Neural progenitor cell (in vitro differentiated cells): ENCODE measurements around the gene TCEANC2. TPM values are rescaled to one million over a fixed set of nuclear protein-coding genes. Genes with fewer than 3 reads are reported as not detected.

Experiments
- DNase-seq: peaks from one replicate; pipeline ENCODE4 v3.0.0-alpha.2; 2016; ENCODE audit warnings: low spot score
- H2AFZ ChIP-seq: fragments of 200-600 bp; sonication (generic); replicated peaks from 2 replicates; pipeline ENCODE4 v1.6.1; 2016; ENCODE audit warnings: antibody characterized with exemption
- H3F3A ChIP-seq: fragments of 200-600 bp; sonication (generic); 2 replicates; pipeline ENCODE4 v1.6.1; 2016; ENCODE audit warnings: antibody characterized with exemption, low read depth
- H3K27ac ChIP-seq: fragments of 200-600 bp; sonication (generic); 2 replicates; pipeline ENCODE4 v1.5.1; 2016; ENCODE audit warnings: mild to moderate bottlenecking
- H3K27me3 ChIP-seq: fragments of 200-600 bp; sonication (generic); 2 replicates; pipeline ENCODE4 v1.6.1; 2016; ENCODE audit warnings: mild to moderate bottlenecking, moderate library complexity
- H3K36me3 ChIP-seq: fragments of 200-600 bp; sonication (generic); 2 replicates; pipeline ENCODE4 v1.5.1; 2016
- H3K4me1 ChIP-seq: fragments of 200-600 bp; sonication (generic); 2 replicates; pipeline ENCODE4 v1.6.1; 2016; ENCODE audit warnings: mixed run types
- H3K4me2 ChIP-seq: fragments of 200-600 bp; sonication (generic); 2 replicates; pipeline ENCODE4 v1.6.1; 2016
- H3K4me3 ChIP-seq: fragments of 200-600 bp; sonication (generic); 2 replicates; pipeline ENCODE4 v1.5.1; 2016
- H3K79me2 ChIP-seq: fragments of 200-600 bp; sonication (generic); 2 replicates; pipeline ENCODE4 v1.6.1; 2016; ENCODE audit warnings: low read depth
- H3K9ac ChIP-seq: fragments of 200-600 bp; sonication (generic); 2 replicates; pipeline ENCODE4 v1.6.1; 2016
- H3K9me3 ChIP-seq: fragments of 200-600 bp; sonication (generic); 2 replicates; pipeline ENCODE4 v1.5.1; 2016; ENCODE audit warnings: low read depth
- H4K20me1 ChIP-seq: fragments of 200-600 bp; sonication (generic); 2 replicates; pipeline ENCODE4 v1.6.1; 2016; ENCODE audit warnings: low read depth
- H3K27ac Mint-ChIP-seq: 3 replicates; pipeline ENCODE4 v1.8.0; 2021; ENCODE audit warnings: mixed read lengths
- H3K27me3 Mint-ChIP-seq: 2 replicates; pipeline ENCODE4 v1.8.0; 2022; ENCODE audit warnings: low read depth, mild to moderate bottlenecking, inconsistent platforms, moderate library complexity, mixed read lengths; ENCODE audit not compliant: insufficient read depth
- H3K36me3 Mint-ChIP-seq: 3 replicates; pipeline ENCODE4 v1.8.0; 2021; ENCODE audit warnings: mixed read lengths
- H3K4me1 Mint-ChIP-seq: 3 replicates; pipeline ENCODE4 v1.8.0; 2021; ENCODE audit warnings: mixed read lengths
- H3K4me3 Mint-ChIP-seq: 3 replicates; pipeline ENCODE4 v1.8.0; 2021; ENCODE audit warnings: mild to moderate bottlenecking, moderate library complexity, mixed read lengths
- H3K9me3 Mint-ChIP-seq: 3 replicates; pipeline ENCODE4 v1.8.0; 2020; ENCODE audit warnings: mixed read lengths
- EZH2 ChIP-seq: fragments of 200-600 bp; sonication (generic); IDR thresholded peaks from 2 replicates; pipeline ENCODE4 v1.6.1; 2017; ENCODE audit warnings: antibody characterized with exemption, mild to moderate bottlenecking, moderate library complexity
- EZH2phosphoT487 ChIP-seq: fragments of 200-600 bp; sonication (generic); IDR thresholded peaks from 2 replicates; pipeline ENCODE4 v1.6.1; 2017; ENCODE audit warnings: antibody characterized with exemption
- total RNA-seq: library from RNA; depleted of rRNA; stranded (reverse); fragments of >200 nt; gene quantifications from 2 replicates; pipeline ENCODE4 v1.2.3, GENCODE V29; 2015; ENCODE audit warnings: low replicate concordance
- TF ChIP-seq, protein P1 (sequence below): fragments of 200-600 bp; sonication (generic); IDR thresholded peaks from 2 replicates; pipeline ENCODE4 v1.5.1; 2017; ENCODE audit warnings: antibody characterized with exemption, mild to moderate bottlenecking

TCEANC2 gene
- total RNA-seq, 1 donor from 2014 or later: 11.6 TPM

DNA sequence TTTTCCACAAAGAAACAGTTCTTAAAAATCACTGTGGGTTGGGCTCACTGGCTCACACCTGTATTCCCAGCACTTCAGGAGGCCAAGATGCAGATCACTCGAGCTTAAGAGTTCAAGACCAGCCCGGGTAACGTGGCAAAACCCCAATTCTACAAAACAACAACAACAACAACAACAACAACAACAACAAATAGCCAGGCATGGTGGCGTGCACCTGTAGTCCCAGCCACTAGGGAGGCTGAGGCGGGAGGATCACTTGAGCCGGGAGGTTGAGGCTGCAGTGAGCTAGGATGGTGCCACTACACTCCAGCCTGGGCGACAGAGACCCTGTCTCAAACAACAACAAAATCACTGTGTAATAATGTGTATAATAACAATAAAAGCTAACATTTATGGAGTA lies 58.6 kb downstream of the TCEANC2 start:
- peaks cover 6% of the 10 kb centered on the region for H3K27me3 Mint-ChIP-seq
- no peaks in the 10 kb centered on the region for H3K79me2 ChIP-seq
- no peak overlapping the region for H3K9ac ChIP-seq
- H3K4me2 ChIP-seq: no peak overlapping the region
- no peaks in the 10 kb centered on the region for H3K27me3 ChIP-seq
- H3K4me1 ChIP-seq: no peaks in the 10 kb centered on the region
- H3K27ac ChIP-seq: no peak overlapping the region
- no peak overlapping the region for H3K4me3 ChIP-seq
- H3K36me3 ChIP-seq: no peaks in the 10 kb centered on the region
- no peaks in the 10 kb centered on the region for H4K20me1 ChIP-seq
- TF ChIP-seq EZH2phosphoT487: no peak
- TF ChIP-seq, protein P1, sequence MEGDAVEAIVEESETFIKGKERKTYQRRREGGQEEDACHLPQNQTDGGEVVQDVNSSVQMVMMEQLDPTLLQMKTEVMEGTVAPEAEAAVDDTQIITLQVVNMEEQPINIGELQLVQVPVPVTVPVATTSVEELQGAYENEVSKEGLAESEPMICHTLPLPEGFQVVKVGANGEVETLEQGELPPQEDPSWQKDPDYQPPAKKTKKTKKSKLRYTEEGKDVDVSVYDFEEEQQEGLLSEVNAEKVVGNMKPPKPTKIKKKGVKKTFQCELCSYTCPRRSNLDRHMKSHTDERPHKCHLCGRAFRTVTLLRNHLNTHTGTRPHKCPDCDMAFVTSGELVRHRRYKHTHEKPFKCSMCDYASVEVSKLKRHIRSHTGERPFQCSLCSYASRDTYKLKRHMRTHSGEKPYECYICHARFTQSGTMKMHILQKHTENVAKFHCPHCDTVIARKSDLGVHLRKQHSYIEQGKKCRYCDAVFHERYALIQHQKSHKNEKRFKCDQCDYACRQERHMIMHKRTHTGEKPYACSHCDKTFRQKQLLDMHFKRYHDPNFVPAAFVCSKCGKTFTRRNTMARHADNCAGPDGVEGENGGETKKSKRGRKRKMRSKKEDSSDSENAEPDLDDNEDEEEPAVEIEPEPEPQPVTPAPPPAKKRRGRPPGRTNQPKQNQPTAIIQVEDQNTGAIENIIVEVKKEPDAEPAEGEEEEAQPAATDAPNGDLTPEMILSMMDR: no peak
- TF ChIP-seq EZH2: no peak
- peaks cover 13% of the 10 kb centered on the region for H3K4me1 Mint-ChIP-seq
- H3K27ac Mint-ChIP-seq: no peak overlapping the region
- H3K9me3 Mint-ChIP-seq: no peaks in the 10 kb centered on the region
- no peaks in the 10 kb centered on the region for H3K9me3 ChIP-seq
- H3F3A ChIP-seq: no peaks in the 10 kb centered on the region
- H3K36me3 Mint-ChIP-seq: no peaks in the 10 kb centered on the region
- no peak overlapping the region for H3K4me3 Mint-ChIP-seq
- H2AFZ ChIP-seq: no peak overlapping the region
- DNase-seq: no peak

DNA sequence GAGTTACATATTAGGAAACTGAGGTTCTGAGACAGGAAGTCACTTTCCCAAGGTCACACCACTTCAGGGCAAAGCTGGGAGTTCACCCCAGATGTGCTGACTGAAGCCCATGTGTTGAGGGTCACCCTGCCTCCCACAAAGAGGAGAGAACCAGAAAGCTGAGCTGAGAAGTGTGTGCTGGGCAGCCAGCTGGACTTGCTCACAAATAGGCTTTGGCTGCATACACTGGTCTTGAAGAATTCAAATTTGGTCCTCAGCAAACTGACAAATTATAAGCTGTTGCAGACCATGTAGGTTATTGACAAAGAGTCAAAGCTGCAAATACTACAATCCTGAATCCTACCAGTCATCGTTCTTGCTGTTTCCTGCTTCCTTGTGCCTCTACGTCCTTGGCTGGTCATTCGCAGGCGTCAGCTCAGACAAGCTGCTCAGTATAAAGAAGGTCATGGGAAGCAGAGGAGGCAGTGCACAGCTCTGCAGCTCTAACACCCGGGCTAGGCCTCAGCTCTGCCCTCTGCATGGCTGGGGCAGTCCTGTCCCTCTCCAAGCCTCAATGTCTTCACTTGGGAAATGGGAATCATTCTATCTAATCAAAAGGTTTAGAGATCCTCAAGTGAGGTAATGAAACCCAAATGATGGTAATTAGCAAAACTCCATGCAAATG lies 59.4 kb downstream of the TCEANC2 start:
- H4K20me1 ChIP-seq: no peaks in the 10 kb centered on the region
- no peak overlapping the region for H3K9ac ChIP-seq
- TF ChIP-seq, protein P1: no peak
- TF ChIP-seq EZH2: no peak
- no peak for TF ChIP-seq EZH2phosphoT487
- no peak for DNase-seq
- Mint-ChIP-seq H3K27ac (no peak overlapping the region), H3K4me1 (peaks cover 13% of the 10 kb centered on the region), H3K36me3 (no peaks in the 10 kb centered on the region), H3K27me3 (peaks cover 3% of the 10 kb centered on the region), H3K9me3 (no peaks in the 10 kb centered on the region), H3K4me3 (no peak overlapping the region)
- no peak overlapping the region for H3K27ac ChIP-seq
- no peaks in the 10 kb centered on the region for H3K36me3 ChIP-seq
- H3K27me3 ChIP-seq: no peaks in the 10 kb centered on the region
- H3K79me2 ChIP-seq: no peaks in the 10 kb centered on the region
- no peaks in the 10 kb centered on the region for H3K4me1 ChIP-seq
- no peaks in the 10 kb centered on the region for H3K9me3 ChIP-seq
- H3K4me3 ChIP-seq: no peak overlapping the region
- H3K4me2 ChIP-seq: no peak overlapping the region
- no peak overlapping the region for H2AFZ ChIP-seq
- H3F3A ChIP-seq: no peaks in the 10 kb centered on the region

DNA sequence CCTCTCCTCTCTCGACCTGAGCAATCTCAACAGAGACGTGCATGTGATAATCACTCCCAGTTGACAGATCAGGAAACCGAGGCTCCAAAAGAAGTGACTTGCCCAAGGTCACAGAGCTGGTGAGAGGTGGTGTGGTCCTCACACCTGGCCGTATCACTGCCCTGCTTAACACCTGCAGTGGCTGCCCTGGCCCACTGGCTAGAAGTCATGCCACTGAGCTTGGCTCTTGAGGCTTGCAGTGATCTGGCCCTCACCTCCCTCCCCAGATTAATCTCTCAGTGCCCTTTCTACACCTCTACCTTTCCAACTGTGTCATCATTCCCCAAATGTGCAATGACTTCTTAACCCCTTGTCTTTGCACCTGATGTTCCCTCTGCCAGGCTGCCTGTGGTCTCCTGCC lies 60.6 kb downstream of the TCEANC2 start:
- Mint-ChIP-seq H3K4me3 (no peak overlapping the region), H3K27ac (no peak overlapping the region), H3K27me3 (no peaks in the 10 kb centered on the region), H3K36me3 (no peaks in the 10 kb centered on the region), H3K9me3 (no peaks in the 10 kb centered on the region), H3K4me1 (peaks cover 13% of the 10 kb centered on the region)
- H3K9me3 ChIP-seq: no peaks in the 10 kb centered on the region
- no peak overlapping the region for H3K4me3 ChIP-seq
- DNase-seq: no peak
- no peaks in the 10 kb centered on the region for H4K20me1 ChIP-seq
- no peak overlapping the region for H3K9ac ChIP-seq
- H3K36me3 ChIP-seq: no peaks in the 10 kb centered on the region
- no peak overlapping the region for H3K27ac ChIP-seq
- H2AFZ ChIP-seq: no peak overlapping the region
- no peaks in the 10 kb centered on the region for H3K4me1 ChIP-seq
- no peaks in the 10 kb centered on the region for H3F3A ChIP-seq
- no peaks in the 10 kb centered on the region for H3K79me2 ChIP-seq
- no peaks in the 10 kb centered on the region for H3K27me3 ChIP-seq
- no peak overlapping the region for H3K4me2 ChIP-seq
- TF ChIP-seq EZH2 (no peak), EZH2phosphoT487 (no peak)
- TF ChIP-seq, protein P1: no peak
